Sigmoid colon (tissue), 7 donors: ENCODE measurements around the gene KRTAP19-4. TPM values are rescaled to one million over a fixed set of nuclear protein-coding genes. Genes with fewer than 3 reads are reported as not detected.

Experiments
- DNase-seq: peaks from one replicate; pipeline ENCODE4 v3.0.0-alpha.2; 2019
- H3K27ac ChIP-seq, 4 donors: fragments of 200-600 bp; sonication (generic); one replicate each; pipeline ENCODE4 v1.5.1; 2016 to 2019; ENCODE audit warnings: mild to moderate bottlenecking in 1 of 4
- H3K27me3 ChIP-seq, 3 donors: fragments of 200-600 bp; sonication (generic); one replicate each; pipeline ENCODE4 v1.5.1; 2019; ENCODE audit warnings: mild to moderate bottlenecking in 1 of 3
- H3K36me3 ChIP-seq, 4 donors: fragments of 200-600 bp; sonication (generic); one replicate each; pipeline ENCODE4 v1.5.1; 2016 to 2019
- H3K4me1 ChIP-seq, 4 donors: fragments of 200-600 bp; sonication (generic); one replicate each; pipeline ENCODE4 v1.5.1; 2017 to 2019
- H3K4me3 ChIP-seq, 4 donors: fragments of 200-600 bp; sonication (generic); one replicate each; pipeline ENCODE4 v1.5.1; 2017 to 2019; ENCODE audit warnings: mild to moderate bottlenecking in 2 of 4, moderate library complexity in 1 of 4
- H3K9me3 ChIP-seq, 4 donors: fragments of 200-600 bp in 3 of 4; sonication (generic) in 3 of 4; one replicate each; pipeline versions ENCODE4 v1.5.1 to v1.6.1; 2013 to 2019
- EP300 ChIP-seq, 4 donors: sonication (generic); formaldehyde crosslinking; IDR thresholded peaks; one replicate each; pipeline ENCODE4 v1.6.1; 2017; ENCODE audit warnings: antibody characterized with exemption in 4 of 4
- POLR2A ChIP-seq, 2 donors: fragments of 450-650 bp; IDR thresholded peaks; one replicate each; pipeline ENCODE4 v1.6.1; 2016; ENCODE audit warnings: antibody characterized with exemption in 2 of 2, mild to moderate bottlenecking in 2 of 2, moderate library complexity in 2 of 2
- POLR2AphosphoS5 ChIP-seq, 4 donors: sonication (generic); formaldehyde crosslinking; IDR thresholded peaks; one replicate each; pipeline ENCODE4 v1.6.1; 2017; ENCODE audit warnings: antibody characterized with exemption in 4 of 4
- WGBS, 2 donors: extraction: QIAGEN DNeasy Blood & Tissue Kit; methylation state at CpG; one replicate each; pipeline ENCODE4 v1.1.7; 2013; 5-methylcytosine and 5-hydroxymethylcytosine counted together
- intact Hi-C: fragments of 100-400 bp; cut with DNase I; formaldehyde crosslinking; loops from one replicate; pipeline ENCODE4 v1.15.1; 2023
- polyA plus RNA-seq, 3 donors: library from polyadenylated mRNA; stranded (reverse); fragments of 200-250 nt; gene quantifications; one replicate each; pipeline ENCODE4 v1.2.3, GENCODE V29; 2013
- small RNA-seq, 3 donors: library from RNA; depleted of rRNA; stranded (forward); fragments of <200 nt; gene quantifications; one replicate each; pipeline ENCODE3, GENCODE V24; 2016
- total RNA-seq, 4 donors: library from RNA; depleted of rRNA; stranded (reverse); fragments of >200 nt; gene quantifications; one replicate each; pipeline ENCODE4 v1.1.0, GENCODE V29; 2016
- TF ChIP-seq, protein P1 (sequence below), 4 experiments: fragments of 450-650 bp in 3 of 4; fragments of 200-600 bp in 1 of 4; IDR thresholded peaks; one replicate each; pipeline ENCODE4 v1.5.1; 2016 to 2019; ENCODE audit warnings: antibody characterized with exemption in 4 of 4, mild to moderate bottlenecking in 3 of 4, moderate library complexity in 2 of 4
- donor health status: healthy with polysubstance abuse.
- donor health status: Bipolar disorder and iron deficiency.
- donor health status: healthy.

Gene KRTAP19-4
- total and polyA plus RNA-seq, 7 donors: not detected

DNA sequence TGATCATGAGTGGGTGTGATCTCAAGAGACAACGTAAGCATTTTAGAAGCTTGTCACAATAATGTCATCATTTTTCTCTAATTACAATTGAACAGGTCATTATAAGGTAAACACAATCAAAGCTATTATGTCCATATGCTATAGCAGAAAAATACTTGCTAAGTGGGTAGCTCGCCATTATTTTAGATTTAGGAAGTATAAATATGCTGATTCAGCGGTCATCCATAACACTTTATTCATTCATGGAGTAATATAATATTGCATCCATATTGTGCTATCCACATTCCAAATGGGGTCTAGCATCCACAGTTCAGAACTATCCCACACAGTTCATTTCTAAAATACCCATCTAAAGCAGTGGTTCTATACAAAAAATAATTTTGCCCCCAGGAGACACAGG is 48.5 kb downstream of the KRTAP19-4 start:
- TF ChIP-seq, protein P1, sequence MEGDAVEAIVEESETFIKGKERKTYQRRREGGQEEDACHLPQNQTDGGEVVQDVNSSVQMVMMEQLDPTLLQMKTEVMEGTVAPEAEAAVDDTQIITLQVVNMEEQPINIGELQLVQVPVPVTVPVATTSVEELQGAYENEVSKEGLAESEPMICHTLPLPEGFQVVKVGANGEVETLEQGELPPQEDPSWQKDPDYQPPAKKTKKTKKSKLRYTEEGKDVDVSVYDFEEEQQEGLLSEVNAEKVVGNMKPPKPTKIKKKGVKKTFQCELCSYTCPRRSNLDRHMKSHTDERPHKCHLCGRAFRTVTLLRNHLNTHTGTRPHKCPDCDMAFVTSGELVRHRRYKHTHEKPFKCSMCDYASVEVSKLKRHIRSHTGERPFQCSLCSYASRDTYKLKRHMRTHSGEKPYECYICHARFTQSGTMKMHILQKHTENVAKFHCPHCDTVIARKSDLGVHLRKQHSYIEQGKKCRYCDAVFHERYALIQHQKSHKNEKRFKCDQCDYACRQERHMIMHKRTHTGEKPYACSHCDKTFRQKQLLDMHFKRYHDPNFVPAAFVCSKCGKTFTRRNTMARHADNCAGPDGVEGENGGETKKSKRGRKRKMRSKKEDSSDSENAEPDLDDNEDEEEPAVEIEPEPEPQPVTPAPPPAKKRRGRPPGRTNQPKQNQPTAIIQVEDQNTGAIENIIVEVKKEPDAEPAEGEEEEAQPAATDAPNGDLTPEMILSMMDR (IDR thresholded peaks at IDR 0.05): no peak
- TF ChIP-seq POLR2A (IDR thresholded peaks at IDR 0.05) (no peak), POLR2AphosphoS5 (IDR thresholded peaks at IDR 0.05) (no peak), EP300 (IDR thresholded peaks at IDR 0.05) (no peak)
- WGBS, 2 donors: 90 to 91% methylated on average over 3 of the region's 3 CpGs
- no peak overlapping the region for H3K27ac ChIP-seq
- H3K4me3 ChIP-seq: no peak overlapping the region
- DNase-seq: no peak
- intact Hi-C loops: no loop called here
- no peaks in the 10 kb centered on the region for H3K4me1 ChIP-seq
- no peaks in the 10 kb centered on the region for H3K27me3 ChIP-seq
- H3K9me3 ChIP-seq: no peaks in the 10 kb centered on the region
- H3K36me3 ChIP-seq: no peaks in the 10 kb centered on the region

DNA sequence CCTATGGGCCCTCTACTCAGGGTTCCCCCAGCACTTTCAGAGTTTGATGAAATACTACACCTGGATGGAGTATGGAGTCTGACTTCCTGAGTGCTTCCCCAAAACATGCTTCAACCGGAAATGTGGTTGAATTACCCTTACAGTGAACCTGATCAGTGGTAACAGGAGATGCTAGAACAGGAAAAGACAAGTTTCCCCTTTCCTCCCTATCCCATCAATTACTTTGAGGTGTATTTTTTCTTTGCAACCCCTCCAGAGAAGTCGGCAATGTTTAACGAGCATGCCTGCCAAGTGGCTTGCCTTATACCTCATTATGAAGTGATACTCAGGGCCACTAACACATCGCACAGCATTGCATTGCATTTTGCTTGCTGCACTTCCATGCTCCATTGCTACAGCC is 49.9 kb downstream of the KRTAP19-4 start:
- Histone ChIP-seq H3K27me3 (no peaks in the 10 kb centered on the region), H3K4me1 (no peaks in the 10 kb centered on the region), H3K36me3 (no peaks in the 10 kb centered on the region), H3K27ac (no peak overlapping the region), H3K9me3 (no peaks in the 10 kb centered on the region), H3K4me3 (no peak overlapping the region)
- TF ChIP-seq EP300 (IDR thresholded peaks at IDR 0.05) (no peak), POLR2AphosphoS5 (IDR thresholded peaks at IDR 0.05) (no peak), POLR2A (IDR thresholded peaks at IDR 0.05) (no peak)
- TF ChIP-seq, protein P1 (IDR thresholded peaks at IDR 0.05): no peak
- DNase-seq: no peak
- intact Hi-C loops: no loop called here
- 38 to 57% methylated on average over 4 of the region's 4 CpGs for whole genome bisulfite sequencing, 2 donors

Small RNA genes within 50 kb of the gene (small RNA-seq; reads per million reads assigned to genes)
- gene AP000567.1: 0 reads per million in 3 donors
- 0 reads per million in 3 donors for gene KRTAP19-10P
- gene KRTAP19-11P: 0 reads per million in 3 donors
- 0 reads per million in 3 donors for gene KRTAP19-9P

Other genes starting within 250 kb of the KRTAP19-4 start
- not detected for gene KRTAP24-1, start 214.2 kb downstream of the KRTAP19-4 start, total RNA-seq
- not detected for gene KRTAP24-1, start 214.2 kb downstream of the KRTAP19-4 start, polyA plus RNA-seq
- gene KRTAP25-1, start 207.7 kb downstream of the KRTAP19-4 start, total RNA-seq: not detected
- not detected for gene KRTAP25-1, start 207.7 kb downstream of the KRTAP19-4 start, polyA plus RNA-seq
- gene KRTAP26-1, start 176.8 kb downstream of the KRTAP19-4 start, total RNA-seq: not detected
- gene KRTAP26-1, start 176.8 kb downstream of the KRTAP19-4 start, polyA plus RNA-seq: not detected
- gene KRTAP27-1, start 159.5 kb downstream of the KRTAP19-4 start, total RNA-seq: not detected
- gene KRTAP27-1, start 159.5 kb downstream of the KRTAP19-4 start, polyA plus RNA-seq: not detected
- gene KRTAP23-1, start 148.6 kb downstream of the KRTAP19-4 start, total RNA-seq: not detected
- gene KRTAP23-1, start 148.6 kb downstream of the KRTAP19-4 start, polyA plus RNA-seq: not detected
- not detected for gene KRTAP13-2, start 124.9 kb downstream of the KRTAP19-4 start, total RNA-seq
- gene KRTAP13-2, start 124.9 kb downstream of the KRTAP19-4 start, polyA plus RNA-seq: 1 to 10 TPM; 1.8 to 6.0 (median 2.4) TPM
- not detected for gene KRTAP13-1, start 101.1 kb downstream of the KRTAP19-4 start, total RNA-seq
- not detected for gene KRTAP13-1, start 101.1 kb downstream of the KRTAP19-4 start, polyA plus RNA-seq
- not detected for gene KRTAP13-3, start 71.2 kb downstream of the KRTAP19-4 start, total RNA-seq
- gene KRTAP13-3, start 71.2 kb downstream of the KRTAP19-4 start, polyA plus RNA-seq: not detected
- not detected for gene KRTAP13-4, start 66.9 kb downstream of the KRTAP19-4 start, total RNA-seq
- gene KRTAP13-4, start 66.9 kb downstream of the KRTAP19-4 start, polyA plus RNA-seq: not detected
- gene KRTAP15-1, start 56.9 kb downstream of the KRTAP19-4 start, total RNA-seq: not detected
- not detected for gene KRTAP15-1, start 56.9 kb downstream of the KRTAP19-4 start, polyA plus RNA-seq
- not detected for gene KRTAP19-1, start 16.8 kb downstream of the KRTAP19-4 start, total RNA-seq
- gene KRTAP19-1, start 16.8 kb downstream of the KRTAP19-4 start, polyA plus RNA-seq: not detected
- gene KRTAP19-2, start 9.7 kb downstream of the KRTAP19-4 start, total RNA-seq: not detected
- not detected for gene KRTAP19-2, start 9.7 kb downstream of the KRTAP19-4 start, polyA plus RNA-seq
- not detected for gene KRTAP19-3, start 5.2 kb downstream of the KRTAP19-4 start, total RNA-seq
- gene KRTAP19-3, start 5.2 kb downstream of the KRTAP19-4 start, polyA plus RNA-seq: not detected
- not detected for gene KRTAP19-5, start 5.0 kb upstream of the KRTAP19-4 start, total RNA-seq
- gene KRTAP19-5, start 5.0 kb upstream of the KRTAP19-4 start, polyA plus RNA-seq: not detected
- gene KRTAP19-6, start 44.7 kb upstream of the KRTAP19-4 start, total RNA-seq: not detected
- gene KRTAP19-6, start 44.7 kb upstream of the KRTAP19-4 start, polyA plus RNA-seq: not detected
- not detected for gene KRTAP19-7, start 64.1 kb upstream of the KRTAP19-4 start, total RNA-seq
- gene KRTAP19-7, start 64.1 kb upstream of the KRTAP19-4 start, polyA plus RNA-seq: not detected
- gene KRTAP22-2, start 93.2 kb upstream of the KRTAP19-4 start, total RNA-seq: not detected
- gene KRTAP22-2, start 93.2 kb upstream of the KRTAP19-4 start, polyA plus RNA-seq: not detected
- gene KRTAP6-3, start 95.3 kb upstream of the KRTAP19-4 start, total RNA-seq: not detected
- gene KRTAP6-3, start 95.3 kb upstream of the KRTAP19-4 start, polyA plus RNA-seq: not detected
- gene KRTAP6-2, start 101.7 kb upstream of the KRTAP19-4 start, total RNA-seq: not detected
- gene KRTAP6-2, start 101.7 kb upstream of the KRTAP19-4 start, polyA plus RNA-seq: not detected
- not detected for gene KRTAP22-1, start 103.9 kb upstream of the KRTAP19-4 start, total RNA-seq
- gene KRTAP22-1, start 103.9 kb upstream of the KRTAP19-4 start, polyA plus RNA-seq: not detected
- gene KRTAP6-1, start 116.8 kb upstream of the KRTAP19-4 start, total RNA-seq: not detected
- not detected for gene KRTAP6-1, start 116.8 kb upstream of the KRTAP19-4 start, polyA plus RNA-seq
- gene KRTAP20-1, start 119.3 kb upstream of the KRTAP19-4 start, total RNA-seq: not detected
- gene KRTAP20-1, start 119.3 kb upstream of the KRTAP19-4 start, polyA plus RNA-seq: not detected
- gene KRTAP20-4, start 123.5 kb upstream of the KRTAP19-4 start, total RNA-seq: not detected
- not detected for gene KRTAP20-4, start 123.5 kb upstream of the KRTAP19-4 start, polyA plus RNA-seq
- not detected for gene KRTAP20-2, start 138.0 kb upstream of the KRTAP19-4 start, total RNA-seq
- not detected for gene KRTAP20-2, start 138.0 kb upstream of the KRTAP19-4 start, polyA plus RNA-seq
- not detected for gene KRTAP20-3, start 145.7 kb upstream of the KRTAP19-4 start, total RNA-seq
- not detected for gene KRTAP20-3, start 145.7 kb upstream of the KRTAP19-4 start, polyA plus RNA-seq
- not detected for gene KRTAP21-3, start 221.6 kb upstream of the KRTAP19-4 start, total RNA-seq
- not detected for gene KRTAP21-3, start 221.6 kb upstream of the KRTAP19-4 start, polyA plus RNA-seq